Activated naive CD4-positive, alpha-beta T cell treated with anti-CD3 and anti-CD28 coated beads, Interleukin-2, amount 50 U/mL, for 72 hours (primary cell): ENCODE measurements around the gene SP140. TPM values are rescaled to one million over a fixed set of nuclear protein-coding genes. Genes with fewer than 3 reads are reported as not detected.
"Not testable (repeated sequence)": the region's sequence is repeated elsewhere in the genome, so short reads cannot be mapped to it uniquely, and the experiment has no call there.

ENCODE experiments used
- ATAC-seq, 2 donors: fragments of 150-1000 bp; cut with Tn5 transposase; 2 replicates each; pipeline ENCODE4 v1.10.0; 2021; ENCODE audit warnings: mild to moderate bottlenecking in 2 of 2, moderate library complexity in 2 of 2
- DNase-seq, 2 donors: peaks; one replicate each; pipeline ENCODE4 v3.0.0; 2021 to 2022; ENCODE audit warnings: low spot score in 2 of 2
- H3K27ac Mint-ChIP-seq, 2 donors: one replicate each; pipeline ENCODE4 v1.8.0; 2022; ENCODE audit warnings: mild to moderate bottlenecking in 2 of 2, mixed read lengths in 2 of 2
- H3K36me3 Mint-ChIP-seq, 2 donors: one replicate each; pipeline ENCODE4 v1.8.0; 2022; ENCODE audit warnings: mixed read lengths in 2 of 2
- H3K9me3 Mint-ChIP-seq, 2 donors: one replicate each; pipeline ENCODE4 v1.8.0; 2022; ENCODE audit warnings: mixed read lengths in 2 of 2
- total RNA-seq, 2 donors: library from RNA; stranded (reverse); gene quantifications; one replicate each; pipeline ENCODE4 v1.2.3, GENCODE V29; 2022

The SP140 gene
- total RNA-seq, 2 donors from 2014 or later: 75.8 to 77.7 TPM

DNA sequence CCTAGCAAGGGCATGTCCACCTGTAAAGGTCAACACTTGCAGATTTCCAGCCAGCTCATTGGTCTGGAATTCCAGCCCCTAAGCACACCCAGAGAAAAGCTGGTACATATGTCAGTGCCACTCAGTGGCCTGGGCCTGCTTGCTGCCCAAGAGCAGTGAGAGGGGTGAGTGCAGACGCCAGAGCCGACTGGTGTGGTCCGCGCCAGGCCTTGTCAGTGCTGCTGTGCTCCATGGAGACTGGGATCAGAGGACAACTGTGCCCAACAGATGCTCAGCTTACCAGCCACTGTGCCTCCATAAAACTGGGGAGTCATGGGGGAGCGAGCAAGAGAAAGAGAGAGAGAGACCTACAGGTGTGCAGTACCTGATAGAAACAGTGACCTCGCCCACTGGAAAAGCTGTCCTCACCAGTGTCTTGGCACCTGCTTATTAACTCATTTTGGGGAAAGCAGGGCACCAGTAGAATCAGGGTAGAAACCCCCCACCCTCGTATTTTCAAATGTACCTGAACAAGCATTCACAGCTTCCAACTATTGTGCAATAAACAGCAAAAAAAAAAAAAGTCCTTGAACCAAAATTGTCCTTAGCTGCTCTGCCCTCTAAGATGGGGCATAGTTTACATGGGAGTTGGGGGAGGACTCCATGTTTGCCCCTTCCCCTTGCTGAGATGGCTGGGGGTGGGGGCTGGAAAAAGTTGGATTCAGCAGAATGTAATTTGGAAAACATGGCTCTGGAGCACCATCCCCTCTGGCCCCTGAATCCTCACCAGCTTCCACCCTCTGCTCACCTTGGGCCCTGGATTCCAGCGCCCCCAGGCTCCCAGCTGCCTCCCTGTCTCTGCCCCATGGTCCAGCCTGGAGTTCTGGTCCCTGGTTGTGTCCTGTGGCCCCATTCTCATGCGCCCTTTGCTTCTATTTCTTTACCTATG lies 100.0 kb downstream of the SP140 start:
- H3K36me3 Mint-ChIP-seq: peaks cover 38 to 55% of the 10 kb centered on the region in 2 donors
- H3K9me3 Mint-ChIP-seq: peaks cover 0 to 13% of the 10 kb centered on the region in 2 donors
- ATAC-seq: no peak
- H3K27ac Mint-ChIP-seq: peak overlapping the region; percentile 98 to 99
- DNase-seq: no peak

DNA sequence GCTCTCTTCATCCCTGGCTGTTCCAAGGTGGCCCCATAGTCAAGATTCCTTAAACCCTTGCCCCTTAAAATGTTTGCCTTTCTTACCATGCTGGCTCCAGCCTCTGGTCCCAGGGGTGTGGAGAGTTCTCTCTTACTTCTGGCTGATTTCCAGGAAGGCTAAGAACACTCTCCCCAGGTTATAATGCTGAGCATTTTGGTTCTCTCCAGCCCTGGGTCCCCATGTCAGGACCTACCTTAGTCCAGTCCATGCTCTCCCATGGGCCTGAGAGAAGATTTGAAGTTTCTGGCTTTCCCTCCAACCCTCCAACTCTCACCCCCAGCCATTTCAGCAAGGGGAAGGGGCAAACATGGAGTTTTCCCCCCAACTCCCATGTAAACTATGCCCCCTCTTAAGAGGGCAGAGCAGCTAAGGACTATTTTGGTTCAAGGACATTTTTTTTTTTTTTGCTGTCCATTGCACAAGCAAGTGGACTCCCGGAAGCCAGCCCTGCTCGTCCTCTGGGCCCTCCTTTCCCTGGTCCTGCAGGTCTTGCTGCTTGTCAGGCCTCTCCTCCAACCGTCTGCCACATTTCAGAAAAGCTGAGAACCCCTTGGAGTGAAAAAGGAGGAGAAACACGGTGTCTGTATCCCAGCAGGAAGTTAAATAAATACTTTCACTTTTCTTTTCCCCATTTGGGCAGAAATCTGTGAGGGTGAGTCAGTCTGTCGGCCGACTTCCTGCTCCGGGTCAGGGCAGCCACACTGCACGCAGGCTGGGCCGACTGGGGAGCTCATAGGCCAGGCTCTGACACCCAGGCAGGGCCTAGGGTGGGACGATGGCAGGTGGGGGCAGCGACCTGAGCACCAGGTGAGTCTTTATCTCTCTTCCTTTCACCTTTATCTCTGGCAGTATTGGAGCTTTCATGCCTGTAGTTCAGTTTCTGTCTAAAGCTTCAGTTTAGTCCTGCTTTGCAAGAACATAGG lies 101.2 kb downstream of the SP140 start, which contains the start of gene SP140L:
TSS of gene SP140L (plus strand) at position 741 of the 965 bp plus-strand sequence. CDS start at position 818, 77 bp downstream.
- Mint-ChIP-seq H3K36me3 (peaks cover 38 to 66% of the 10 kb centered on the region in 2 donors), H3K9me3 (peaks cover 0 to 13% of the 10 kb centered on the region in 2 donors), H3K27ac (peak within 1 kb of the TSS; percentile 98 to 99)
- DNase-seq (peak; percentile 74 to 79), ATAC-seq (peak; percentile 98 to 100)

GRCh38 chr2:230327418-230328154 lies 102.0 kb downstream of the SP140 start:
- Mint-ChIP-seq H3K36me3 (peaks cover 42 to 68% of the 10 kb centered on the region in 2 donors), H3K27ac (peak overlapping the region; percentile 98 to 99), H3K9me3 (peaks cover 0 to 14% of the 10 kb centered on the region in 2 donors)
- ATAC-seq (peak; percentile 42 to 55), DNase-seq (peak in 1 of 2 donors; percentile 6)

GRCh38 chr2:230328155-230328458 lies 102.6 kb downstream of the SP140 start:
- ATAC-seq: no peak
- Mint-ChIP-seq H3K27ac (peak overlapping the region; percentile 57 to 98), H3K36me3 (peaks cover 45 to 68% of the 10 kb centered on the region in 2 donors), H3K9me3 (peaks cover 0 to 12% of the 10 kb centered on the region in 2 donors)
- no peak for DNase-seq

- DNase-seq (peak in 1 of 2 donors; percentile 1), ATAC-seq (no peak)
- Mint-ChIP-seq H3K27ac (peak overlapping the region; percentile 69 to 92), H3K36me3 (peaks cover 56 to 77% of the 10 kb centered on the region in 2 donors), H3K9me3 (peaks cover 0 to 17% of the 10 kb centered on the region in 2 donors)
These were observed 104.5 kb downstream of the SP140 start for GRCh38 chr2:230329946-230330605.

DNA sequence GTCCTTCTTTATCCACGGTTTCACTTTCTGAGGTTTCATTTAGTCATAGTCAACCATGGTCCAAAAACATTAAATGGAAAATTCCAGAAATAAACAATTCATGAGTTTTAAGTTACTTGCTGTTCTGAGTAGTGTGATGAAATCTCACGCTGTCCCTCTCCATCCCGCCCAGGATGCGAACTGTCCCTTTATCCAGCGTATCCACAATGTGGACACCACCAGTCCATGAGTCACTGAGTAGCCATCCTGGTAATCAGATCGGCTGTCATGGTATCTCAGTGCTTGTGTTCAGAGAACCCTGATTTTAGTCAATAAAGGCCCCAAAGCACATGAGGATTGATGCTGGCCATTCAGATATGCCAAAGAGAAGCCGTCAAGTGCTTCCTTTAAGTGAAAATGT lies 105.2 kb downstream of the SP140 start:
- Mint-ChIP-seq H3K27ac (no peak overlapping the region), H3K9me3 (peaks cover 0 to 17% of the 10 kb centered on the region in 2 donors), H3K36me3 (peaks cover 59 to 83% of the 10 kb centered on the region in 2 donors)
- DNase-seq: no peak
- no peak for ATAC-seq

DNA sequence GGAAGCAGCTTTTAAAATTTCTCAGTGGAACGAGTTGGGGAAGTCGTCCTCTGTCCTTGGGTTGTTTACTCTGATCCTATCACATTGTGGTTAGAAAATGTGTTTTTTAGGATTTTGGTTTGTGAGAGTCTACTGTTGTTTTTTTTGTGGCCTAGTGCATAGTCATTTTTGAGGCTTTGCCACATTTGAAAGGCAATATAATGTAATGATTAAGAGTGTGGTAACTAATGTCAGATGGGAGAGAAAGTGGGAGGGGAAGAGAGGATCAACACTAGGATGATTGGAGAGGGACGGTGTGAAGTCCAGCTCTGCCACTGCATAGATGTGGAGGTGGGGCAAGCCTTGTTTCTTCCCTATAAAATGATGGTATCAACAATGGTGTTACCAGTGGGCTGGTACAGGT lies 109.9 kb downstream of the SP140 start:
- DNase-seq (no peak), ATAC-seq (peak; percentile 79 to 89)
- peak overlapping the region; percentile 81 to 90 for H3K27ac Mint-ChIP-seq
- H3K9me3 Mint-ChIP-seq: peaks cover 0 to 17% of the 10 kb centered on the region in 2 donors
- H3K36me3 Mint-ChIP-seq: peaks cover 38 to 65% of the 10 kb centered on the region in 2 donors

- DNase-seq: no peak
- peaks cover 38 to 60% of the 10 kb centered on the region in 2 donors for H3K36me3 Mint-ChIP-seq
These were observed 110.4 kb downstream of the SP140 start for GRCh38 chr2:230335864-230336506.

GRCh38 chr2:230341936-230342528 lies 116.5 kb downstream of the SP140 start:
- peak overlapping the region in 1 of 2 donors; percentile 40 for H3K27ac Mint-ChIP-seq
- ATAC-seq, DNase-seq: not testable (repeated sequence)
- peaks cover 6 to 36% of the 10 kb centered on the region in 2 donors for H3K9me3 Mint-ChIP-seq
- H3K36me3 Mint-ChIP-seq: peaks cover 45 to 56% of the 10 kb centered on the region in 2 donors

More at GRCh38 chr2:230335864-230336506, 110.4 kb downstream of the SP140 start:
- H3K9me3 Mint-ChIP-seq: peaks cover 0 to 17% of the 10 kb centered on the region in 2 donors
- peak; percentile 64 for ATAC-seq
- H3K27ac Mint-ChIP-seq: peak overlapping the region; percentile 81 to 90

DNA sequence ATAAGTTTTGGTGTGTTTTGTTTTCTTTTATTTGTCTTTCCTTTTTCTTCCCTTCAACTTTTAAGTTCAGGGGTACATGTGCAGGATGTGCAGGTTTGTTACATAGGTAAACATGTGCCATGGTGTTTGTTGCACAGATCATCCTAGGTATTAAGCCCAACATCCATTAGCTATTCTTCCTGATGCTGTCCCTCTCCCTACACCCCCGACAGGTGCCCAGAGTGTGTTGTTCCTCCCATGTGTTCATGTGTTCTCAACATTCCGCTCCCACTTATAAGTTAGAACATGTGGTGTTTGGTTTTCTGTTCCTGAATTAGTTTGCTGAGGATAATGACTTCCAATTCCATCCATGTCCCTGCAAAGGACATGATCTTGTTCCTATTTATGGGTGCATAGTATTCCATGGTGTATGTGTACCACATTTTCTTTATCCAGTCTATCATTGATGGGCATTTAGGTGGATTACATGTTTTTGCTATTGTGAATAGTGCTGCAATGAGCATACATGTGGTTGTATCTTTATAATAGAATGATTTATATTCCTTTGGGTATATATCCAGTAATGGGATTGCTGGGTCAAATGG lies 117.6 kb downstream of the SP140 start:
- Mint-ChIP-seq H3K36me3 (peaks cover 54 to 62% of the 10 kb centered on the region in 2 donors), H3K27ac (peak overlapping the region in 1 of 2 donors; percentile 27), H3K9me3 (peaks cover 6 to 37% of the 10 kb centered on the region in 2 donors)
- ATAC-seq, DNase-seq: not testable (repeated sequence)

DNA sequence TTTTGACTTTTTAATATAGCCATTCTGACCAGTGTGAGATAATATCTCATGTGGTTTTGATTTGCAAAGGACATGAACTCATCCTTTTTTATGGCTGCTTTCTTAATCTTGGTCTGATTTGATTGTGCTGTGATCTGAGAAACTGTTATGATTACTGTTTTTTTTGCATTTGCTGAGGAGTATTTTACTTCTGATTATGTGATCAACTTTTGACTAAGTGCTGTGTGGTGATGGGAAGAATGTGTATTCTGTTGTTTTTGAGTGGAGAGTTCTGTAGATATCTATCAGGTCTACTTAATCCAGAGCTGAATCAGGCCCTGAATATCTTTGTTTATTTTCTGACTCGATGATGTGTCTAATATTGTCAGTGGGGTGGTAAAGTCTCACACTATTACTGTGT lies 118.2 kb downstream of the SP140 start:
- Mint-ChIP-seq H3K36me3 (peaks cover 54 to 62% of the 10 kb centered on the region in 2 donors), H3K9me3 (peaks cover 6 to 37% of the 10 kb centered on the region in 2 donors), H3K27ac (peak overlapping the region; percentile 27 to 61)
- ATAC-seq: peak in 1 of 2 donors; percentile 67
- DNase-seq: no peak

GRCh38 chr2:230346465-230346864 lies 120.9 kb downstream of the SP140 start:
- Mint-ChIP-seq H3K36me3 (peaks cover 54 to 74% of the 10 kb centered on the region in 2 donors), H3K27ac (peak overlapping the region in 1 of 2 donors; percentile 86), H3K9me3 (peaks cover 6 to 43% of the 10 kb centered on the region in 2 donors)
- no peak for ATAC-seq
- no peak for DNase-seq

- peak in 1 of 2 donors; percentile 17 for DNase-seq
- H3K9me3 Mint-ChIP-seq: peaks cover 6 to 44% of the 10 kb centered on the region in 2 donors
These were observed 121.5 kb downstream of the SP140 start for GRCh38 chr2:230346921-230347533.

More at GRCh38 chr2:230346921-230347533, 121.5 kb downstream of the SP140 start:
- Mint-ChIP-seq H3K27ac (peak overlapping the region; percentile 13 to 86), H3K36me3 (peaks cover 54 to 76% of the 10 kb centered on the region in 2 donors)
- peak; percentile 56 to 82 for ATAC-seq
